Body of pancreas (tissue), 4 donors: ENCODE results near the gene TOR1AIP1.

ENCODE experiments used
- POLR2A ChIP-seq, 3 donors: fragments of 450-650 bp; IDR thresholded peaks; one replicate each; pipeline ENCODE4 v1.6.1; 2016; ENCODE audit warnings: antibody characterized with exemption in 3 of 3, mild to moderate bottlenecking in 2 of 3
- TF ChIP-seq, protein P1 (sequence below), 7 experiments: fragments of 450-650 bp in 4 of 7; fragments of 200-600 bp in 3 of 7; sonication (generic) in 3 of 7; IDR thresholded peaks; one replicate each; pipeline ENCODE4 v1.5.1; 2016 to 2019; ENCODE audit warnings: antibody characterized with exemption in 7 of 7

- TF ChIP-seq, protein P1, sequence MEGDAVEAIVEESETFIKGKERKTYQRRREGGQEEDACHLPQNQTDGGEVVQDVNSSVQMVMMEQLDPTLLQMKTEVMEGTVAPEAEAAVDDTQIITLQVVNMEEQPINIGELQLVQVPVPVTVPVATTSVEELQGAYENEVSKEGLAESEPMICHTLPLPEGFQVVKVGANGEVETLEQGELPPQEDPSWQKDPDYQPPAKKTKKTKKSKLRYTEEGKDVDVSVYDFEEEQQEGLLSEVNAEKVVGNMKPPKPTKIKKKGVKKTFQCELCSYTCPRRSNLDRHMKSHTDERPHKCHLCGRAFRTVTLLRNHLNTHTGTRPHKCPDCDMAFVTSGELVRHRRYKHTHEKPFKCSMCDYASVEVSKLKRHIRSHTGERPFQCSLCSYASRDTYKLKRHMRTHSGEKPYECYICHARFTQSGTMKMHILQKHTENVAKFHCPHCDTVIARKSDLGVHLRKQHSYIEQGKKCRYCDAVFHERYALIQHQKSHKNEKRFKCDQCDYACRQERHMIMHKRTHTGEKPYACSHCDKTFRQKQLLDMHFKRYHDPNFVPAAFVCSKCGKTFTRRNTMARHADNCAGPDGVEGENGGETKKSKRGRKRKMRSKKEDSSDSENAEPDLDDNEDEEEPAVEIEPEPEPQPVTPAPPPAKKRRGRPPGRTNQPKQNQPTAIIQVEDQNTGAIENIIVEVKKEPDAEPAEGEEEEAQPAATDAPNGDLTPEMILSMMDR (IDR thresholded peaks at IDR 0.05) = no peak
- no peak for TF ChIP-seq POLR2A (IDR thresholded peaks at IDR 0.05)
These were observed 1.7 kb downstream of the TOR1AIP1 start for GRCh38 chr1:179883745-179884138.
